Breast epithelium (tissue), 3 donors: ENCODE data around the gene NRN1L.

Experiments
- POLR2A ChIP-seq: fragments of 450-650 bp; IDR thresholded peaks from one replicate; pipeline ENCODE4 v1.6.1; 2016; ENCODE audit warnings: antibody characterized with exemption, mild to moderate bottlenecking, moderate library complexity
- POLR2AphosphoS5 ChIP-seq, 3 donors: sonication (generic); formaldehyde crosslinking; IDR thresholded peaks; one replicate each; pipeline ENCODE4 v1.6.1; 2017; ENCODE audit warnings: antibody characterized with exemption in 3 of 3
- TF ChIP-seq, protein P1 (sequence below), 3 donors: fragments of 450-650 bp; IDR thresholded peaks; one replicate each; pipeline ENCODE4 v1.5.1; 2016 to 2017; ENCODE audit warnings: antibody characterized with exemption in 3 of 3, mild to moderate bottlenecking in 3 of 3, moderate library complexity in 3 of 3

GRCh38 chr16:67873435-67874370 lies 11.0 kb upstream of the NRN1L start:
- TF ChIP-seq, protein P1, sequence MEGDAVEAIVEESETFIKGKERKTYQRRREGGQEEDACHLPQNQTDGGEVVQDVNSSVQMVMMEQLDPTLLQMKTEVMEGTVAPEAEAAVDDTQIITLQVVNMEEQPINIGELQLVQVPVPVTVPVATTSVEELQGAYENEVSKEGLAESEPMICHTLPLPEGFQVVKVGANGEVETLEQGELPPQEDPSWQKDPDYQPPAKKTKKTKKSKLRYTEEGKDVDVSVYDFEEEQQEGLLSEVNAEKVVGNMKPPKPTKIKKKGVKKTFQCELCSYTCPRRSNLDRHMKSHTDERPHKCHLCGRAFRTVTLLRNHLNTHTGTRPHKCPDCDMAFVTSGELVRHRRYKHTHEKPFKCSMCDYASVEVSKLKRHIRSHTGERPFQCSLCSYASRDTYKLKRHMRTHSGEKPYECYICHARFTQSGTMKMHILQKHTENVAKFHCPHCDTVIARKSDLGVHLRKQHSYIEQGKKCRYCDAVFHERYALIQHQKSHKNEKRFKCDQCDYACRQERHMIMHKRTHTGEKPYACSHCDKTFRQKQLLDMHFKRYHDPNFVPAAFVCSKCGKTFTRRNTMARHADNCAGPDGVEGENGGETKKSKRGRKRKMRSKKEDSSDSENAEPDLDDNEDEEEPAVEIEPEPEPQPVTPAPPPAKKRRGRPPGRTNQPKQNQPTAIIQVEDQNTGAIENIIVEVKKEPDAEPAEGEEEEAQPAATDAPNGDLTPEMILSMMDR (IDR thresholded peaks at IDR 0.05): no peak
- TF ChIP-seq POLR2A: no peak
- TF ChIP-seq POLR2AphosphoS5 (IDR thresholded peaks at IDR 0.05): no peak
